H9 (cell line): ENCODE measurements around the gene PTK6. TPM values are rescaled to one million over a fixed set of nuclear protein-coding genes. Genes with fewer than 3 reads are reported as not detected.

ENCODE experiments used
- DNase-seq: peaks from one replicate; pipeline ENCODE4 v3.0.0-alpha.2; 2017
- H2AFZ ChIP-seq: one replicate; pipeline ENCODE4 v1.6.1; 2013; ENCODE audit warnings: mild to moderate bottlenecking, low read length, control low read depth, moderate library complexity
- H2AK5ac ChIP-seq: 2 replicates; pipeline ENCODE4 v1.6.1; 2013; ENCODE audit warnings: low read length, control low read depth, mixed read lengths; ENCODE audit not compliant: insufficient read length
- H2BK120ac ChIP-seq: one replicate; pipeline ENCODE4 v1.6.1; 2013; ENCODE audit warnings: low read depth, mild to moderate bottlenecking, low read length, control low read depth, inconsistent platforms; ENCODE audit not compliant: poor library complexity, severe bottlenecking
- H2BK12ac ChIP-seq: 2 replicates; pipeline ENCODE4 v1.6.1; 2013; ENCODE audit warnings: low read length, control low read depth, mixed read lengths, low read depth; ENCODE audit not compliant: insufficient read length
- H2BK15ac ChIP-seq: 2 replicates; pipeline ENCODE4 v1.6.1; 2013; ENCODE audit warnings: low read depth, low read length, control low read depth
- H2BK20ac ChIP-seq: one replicate; pipeline ENCODE4 v1.6.1; 2013; ENCODE audit warnings: low read depth, mild to moderate bottlenecking, low read length, control low read depth, inconsistent platforms; ENCODE audit not compliant: poor library complexity, severe bottlenecking
- H2BK5ac ChIP-seq: 2 replicates; pipeline ENCODE4 v1.6.1; 2013; ENCODE audit warnings: low read length, control low read depth, mixed read lengths; ENCODE audit not compliant: insufficient read length
- H3K14ac ChIP-seq: 2 replicates; pipeline ENCODE4 v1.6.1; 2013; ENCODE audit warnings: low read length, control low read depth; ENCODE audit not compliant: insufficient read depth
- H3K18ac ChIP-seq: 2 replicates; pipeline ENCODE4 v1.6.1; 2013; ENCODE audit warnings: low read depth, mild to moderate bottlenecking, mixed read lengths, low read length, control low read depth; ENCODE audit not compliant: insufficient read length
- H3K23ac ChIP-seq: 2 replicates; pipeline ENCODE4 v1.6.1; 2013; ENCODE audit warnings: low read length, control low read depth, mixed read lengths, low read depth; ENCODE audit not compliant: insufficient read length
- H3K23me2 ChIP-seq: 2 replicates; pipeline ENCODE4 v1.6.1; 2013; ENCODE audit warnings: low read depth, mild to moderate bottlenecking, mixed read lengths, low read length, control low read depth; ENCODE audit not compliant: insufficient read length, poor library complexity, severe bottlenecking
- H3K27ac ChIP-seq: 2 replicates; pipeline ENCODE4 v1.5.1; 2013; ENCODE audit warnings: low read length, control low read depth, mixed read lengths, low read depth; ENCODE audit not compliant: insufficient read length
- H3K27me3 ChIP-seq: 2 replicates; pipeline ENCODE4 v1.6.1; 2013; ENCODE audit warnings: low read length, control low read depth, inconsistent platforms; ENCODE audit not compliant: insufficient read depth
- H3K4ac ChIP-seq: 2 replicates; pipeline ENCODE4 v1.6.1; 2013; ENCODE audit warnings: low read depth, mild to moderate bottlenecking, control low read depth, inconsistent platforms, low read length, moderate library complexity
- H3K4me1 ChIP-seq: 2 replicates; pipeline ENCODE4 v1.6.1; 2013; ENCODE audit warnings: low read length, control low read depth, inconsistent platforms; ENCODE audit not compliant: insufficient read depth
- H3K4me2 ChIP-seq: 2 replicates; pipeline ENCODE4 v1.6.1; 2013; ENCODE audit warnings: low read length, control low read depth, mixed read lengths; ENCODE audit not compliant: insufficient read length, insufficient read depth
- H3K56ac ChIP-seq: 2 replicates; pipeline ENCODE4 v1.6.1; 2013; ENCODE audit warnings: low read depth, mild to moderate bottlenecking, mixed read lengths, low read length, control low read depth; ENCODE audit not compliant: insufficient read length
- H3K79me1 ChIP-seq: 2 replicates; pipeline ENCODE4 v1.6.1; 2013; ENCODE audit warnings: low read depth, mild to moderate bottlenecking, moderate library complexity, low read length, control low read depth, inconsistent platforms; ENCODE audit not compliant: insufficient read depth, poor library complexity, severe bottlenecking
- H3K79me2 ChIP-seq: 2 replicates; pipeline ENCODE4 v1.6.1; 2013; ENCODE audit warnings: low read length, control low read depth, inconsistent platforms; ENCODE audit not compliant: insufficient read depth
- H3K9ac ChIP-seq: 2 replicates; pipeline ENCODE4 v1.6.1; 2013; ENCODE audit warnings: low read length, control low read depth, mixed read lengths; ENCODE audit not compliant: insufficient read length; ENCODE audit errors: extremely low read depth
- H3K9me3 ChIP-seq: one replicate; pipeline ENCODE4 v1.6.1; 2013; ENCODE audit warnings: low read depth, low read length, inconsistent platforms; ENCODE audit not compliant: control insufficient read depth
- H3T11ph ChIP-seq: one replicate; pipeline ENCODE4 v1.6.1; 2013; ENCODE audit warnings: mild to moderate bottlenecking, low read length, control low read depth, inconsistent platforms
- H4K20me1 ChIP-seq: one replicate; pipeline ENCODE4 v1.6.1; 2013; ENCODE audit not compliant: control insufficient read depth, insufficient read length, insufficient read depth
- H4K5ac ChIP-seq: 2 replicates; pipeline ENCODE4 v1.6.1; 2013; ENCODE audit warnings: low read depth, mild to moderate bottlenecking, mixed read lengths, low read length, control low read depth; ENCODE audit not compliant: insufficient read length
- H4K8ac ChIP-seq: replicated peaks from 2 replicates; pipeline ENCODE4 v1.6.1; 2013; ENCODE audit warnings: low read length, control low read depth, mixed read lengths, low read depth; ENCODE audit not compliant: insufficient read length
- H4K91ac ChIP-seq: 2 replicates; pipeline ENCODE4 v1.6.1; 2013; ENCODE audit warnings: low read depth, mild to moderate bottlenecking, moderate library complexity, mixed read lengths, low read length, control low read depth; ENCODE audit not compliant: insufficient read length
- H3K27ac Mint-ChIP-seq, 3 experiments: 2 replicates in 2 of 3; 3 replicates in 1 of 3; pipeline ENCODE4 v1.8.0; 2020 to 2021; ENCODE audit warnings: mixed read lengths in 3 of 3, mild to moderate bottlenecking in 1 of 3, moderate library complexity in 1 of 3
- H3K27me3 Mint-ChIP-seq: 2 replicates; pipeline ENCODE4 v1.8.0; 2021; ENCODE audit warnings: low read depth, mild to moderate bottlenecking, moderate library complexity, mixed read lengths
- H3K36me3 Mint-ChIP-seq, 3 experiments: 2 replicates in 2 of 3; 3 replicates in 1 of 3; pipeline ENCODE4 v1.8.0; 2020 to 2021; ENCODE audit warnings: low read depth in 3 of 3, mixed read lengths in 3 of 3; ENCODE audit not compliant: insufficient read depth in 1 of 3
- H3K4me1 Mint-ChIP-seq, 2 experiments: 2 replicates each; pipeline ENCODE4 v1.8.0; 2020; ENCODE audit warnings: mixed read lengths in 2 of 2
- H3K4me3 Mint-ChIP-seq, 2 experiments: 2 replicates in 1 of 2; 3 replicates in 1 of 2; pipeline ENCODE4 v1.8.0; 2020 to 2021; ENCODE audit warnings: mild to moderate bottlenecking in 2 of 2, mixed read lengths in 2 of 2, moderate library complexity in 1 of 2
- H3K9me3 Mint-ChIP-seq, 2 experiments: 2 replicates in 1 of 2; 3 replicates in 1 of 2; pipeline ENCODE4 v1.8.0; 2020; ENCODE audit warnings: mild to moderate bottlenecking in 2 of 2, mixed read lengths in 2 of 2, moderate library complexity in 1 of 2
- CTCF ChIP-seq: fragments of 200-600 bp; sonication (generic); conservative IDR thresholded peaks from 3 replicates; pipeline ENCODE4 v1.8.0; 2021; ENCODE audit warnings: antibody characterized with exemption, mild to moderate bottlenecking
- WGBS: extraction: QIAGEN DNeasy Blood & Tissue Kit; methylation state at CpG from one replicate; pipeline ENCODE4 v1.1.7; 2013; ENCODE audit warnings: missing lambda C conversion rate, low lambda C conversion rate, mixed read lengths; ENCODE audit not compliant: insufficient read length; ENCODE audit errors: extremely low coverage; 5-methylcytosine and 5-hydroxymethylcytosine counted together
- total RNA-seq: library from RNA; stranded (reverse); gene quantifications from 2 replicates; pipeline ENCODE4 v1.2.1, GENCODE V29; 2021

The PTK6 gene
- total RNA-seq, 1 experiment from 2014 or later: 0.46 TPM

GRCh38 chr20:63527184-63527583, 10.0 kb downstream of the PTK6 start:
- H2BK15ac ChIP-seq: no peak overlapping the region
- H3T11ph ChIP-seq: no peak overlapping the region
- no peaks in the 10 kb centered on the region for H3K9me3 ChIP-seq
- no peaks in the 10 kb centered on the region for H3K23me2 ChIP-seq
- Mint-ChIP-seq H3K36me3 (peaks cover 18 to 23% (median 20%) of the 10 kb centered on the region in 3 experiments; a peak in 6 of 7 replicates), H3K4me1 (peaks cover 2 to 4% of the 10 kb centered on the region in 2 experiments; a peak in 3 of 4 replicates), H3K4me3 (no peak overlapping the region), H3K27ac (no peak overlapping the region; a peak in 1 of 7 replicates), H3K27me3 (peaks cover 3% of the 10 kb centered on the region), H3K9me3 (peaks cover 7 to 13% of the 10 kb centered on the region in 2 experiments; a peak in 4 of 5 replicates)
- no peak overlapping the region for H3K4ac ChIP-seq
- no peak overlapping the region for H4K91ac ChIP-seq
- H4K8ac ChIP-seq: no peak overlapping the region
- H3K9ac ChIP-seq: no peak overlapping the region
- no peak overlapping the region for H2BK120ac ChIP-seq
- no peak overlapping the region for H3K14ac ChIP-seq
- H2AK5ac ChIP-seq: no peak overlapping the region
- no peak overlapping the region for H3K4me2 ChIP-seq
- no CpG with 5 or more reads among the region's 9 CpGs for whole genome bisulfite sequencing
- H2BK5ac ChIP-seq: no peak overlapping the region
- no peak overlapping the region for H4K5ac ChIP-seq
- no peak overlapping the region for H3K23ac ChIP-seq
- H3K18ac ChIP-seq: no peak overlapping the region
- H3K27me3 ChIP-seq: no peaks in the 10 kb centered on the region
- H3K27ac ChIP-seq: no peak overlapping the region
- no peaks in the 10 kb centered on the region for H3K4me1 ChIP-seq
- no peak for DNase-seq
- H2BK12ac ChIP-seq: no peak overlapping the region
- H3K79me1 ChIP-seq: peaks cover 3% of the 10 kb centered on the region
- no peaks in the 10 kb centered on the region for H3K79me2 ChIP-seq
- peaks cover 5% of the 10 kb centered on the region for H4K20me1 ChIP-seq
- no peak overlapping the region for H2BK20ac ChIP-seq
- H2AFZ ChIP-seq: no peak overlapping the region
- H3K56ac ChIP-seq: no peak overlapping the region
- TF ChIP-seq CTCF: no peak
